Type B pancreatic cell (in vitro differentiated cells): ENCODE results near the gene LRIT1. TPM values are rescaled to one million over a fixed set of nuclear protein-coding genes. Genes with fewer than 3 reads are reported as not detected.

Source experiments
- DNase-seq: peaks from one replicate; pipeline ENCODE4 v3.0.0; 2021; ENCODE audit warnings: mixed read lengths; ENCODE audit not compliant: unreplicated experiment; ENCODE audit errors: extremely low spot score
- H3K27ac Mint-ChIP-seq: 2 replicates; pipeline ENCODE4 v1.8.0; 2021; ENCODE audit warnings: mild to moderate bottlenecking, mixed read lengths
- H3K27me3 Mint-ChIP-seq: 2 replicates; pipeline ENCODE4 v1.8.0; 2021; ENCODE audit warnings: mixed read lengths
- H3K36me3 Mint-ChIP-seq: 2 replicates; pipeline ENCODE4 v1.8.0; 2021; ENCODE audit warnings: mixed read lengths
- H3K4me1 Mint-ChIP-seq: one replicate; pipeline ENCODE4 v1.8.0; 2021; ENCODE audit warnings: mixed read lengths; ENCODE audit not compliant: unreplicated experiment
- H3K4me3 Mint-ChIP-seq: 2 replicates; pipeline ENCODE4 v1.8.0; 2021; ENCODE audit warnings: mild to moderate bottlenecking, mixed read lengths
- H3K9me3 Mint-ChIP-seq: 2 replicates; pipeline ENCODE4 v1.8.0; 2021; ENCODE audit warnings: mixed read lengths
- total RNA-seq: library from RNA; stranded (reverse); gene quantifications from 2 replicates; pipeline ENCODE4 v1.2.1, GENCODE V29; 2021; ENCODE audit warnings: low replicate concordance
- TF ChIP-seq, protein P1 (sequence below): fragments of 200-600 bp; sonication (generic); conservative IDR thresholded peaks from 2 replicates; pipeline ENCODE4 v1.5.0; 2021; ENCODE audit warnings: antibody characterized with exemption, mild to moderate bottlenecking

Gene LRIT1
- total RNA-seq, 1 donor from 2014 or later, result not detected

GRCh38 chr10:84227810-84228209 is 13.5 kb downstream of the LRIT1 start:
- Mint-ChIP-seq H3K27me3 (peaks cover 54% of the 10 kb centered on the region), H3K4me1 (no peaks in the 10 kb centered on the region), H3K27ac (no peak overlapping the region), H3K36me3 (no peaks in the 10 kb centered on the region), H3K4me3 (no peak overlapping the region), H3K9me3 (no peaks in the 10 kb centered on the region)
- no peak for DNase-seq
- TF ChIP-seq, protein P1, sequence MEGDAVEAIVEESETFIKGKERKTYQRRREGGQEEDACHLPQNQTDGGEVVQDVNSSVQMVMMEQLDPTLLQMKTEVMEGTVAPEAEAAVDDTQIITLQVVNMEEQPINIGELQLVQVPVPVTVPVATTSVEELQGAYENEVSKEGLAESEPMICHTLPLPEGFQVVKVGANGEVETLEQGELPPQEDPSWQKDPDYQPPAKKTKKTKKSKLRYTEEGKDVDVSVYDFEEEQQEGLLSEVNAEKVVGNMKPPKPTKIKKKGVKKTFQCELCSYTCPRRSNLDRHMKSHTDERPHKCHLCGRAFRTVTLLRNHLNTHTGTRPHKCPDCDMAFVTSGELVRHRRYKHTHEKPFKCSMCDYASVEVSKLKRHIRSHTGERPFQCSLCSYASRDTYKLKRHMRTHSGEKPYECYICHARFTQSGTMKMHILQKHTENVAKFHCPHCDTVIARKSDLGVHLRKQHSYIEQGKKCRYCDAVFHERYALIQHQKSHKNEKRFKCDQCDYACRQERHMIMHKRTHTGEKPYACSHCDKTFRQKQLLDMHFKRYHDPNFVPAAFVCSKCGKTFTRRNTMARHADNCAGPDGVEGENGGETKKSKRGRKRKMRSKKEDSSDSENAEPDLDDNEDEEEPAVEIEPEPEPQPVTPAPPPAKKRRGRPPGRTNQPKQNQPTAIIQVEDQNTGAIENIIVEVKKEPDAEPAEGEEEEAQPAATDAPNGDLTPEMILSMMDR, result no peak

GRCh38 chr10:84226616-84227015 is 14.7 kb downstream of the LRIT1 start:
- TF ChIP-seq, protein P1, result no peak
- H3K4me3 Mint-ChIP-seq, result no peak overlapping the region
- no peaks in the 10 kb centered on the region for H3K9me3 Mint-ChIP-seq
- H3K27me3 Mint-ChIP-seq, result peaks cover 53% of the 10 kb centered on the region
- no peaks in the 10 kb centered on the region for H3K36me3 Mint-ChIP-seq
- no peaks in the 10 kb centered on the region for H3K4me1 Mint-ChIP-seq
- no peak for DNase-seq
- no peak overlapping the region for H3K27ac Mint-ChIP-seq

GRCh38 chr10:84225427-84226173 is 15.7 kb downstream of the LRIT1 start, which contains the start of gene LRIT2:
LRIT2 (minus strand) TSS chr10:84225544; CDS start chr10:84225520, 24 bp downstream.
- H3K27ac Mint-ChIP-seq, result no peak within 1 kb of the TSS
- H3K9me3 Mint-ChIP-seq, result no peaks in the 10 kb centered on the region
- no peaks in the 10 kb centered on the region for H3K4me1 Mint-ChIP-seq
- TF ChIP-seq, protein P1, result no peak
- H3K4me3 Mint-ChIP-seq, result no peak within 1 kb of the TSS
- H3K36me3 Mint-ChIP-seq, result no peaks in the 10 kb centered on the region
- no peak for DNase-seq
- peaks cover 46% of the 10 kb centered on the region for H3K27me3 Mint-ChIP-seq

DNA sequence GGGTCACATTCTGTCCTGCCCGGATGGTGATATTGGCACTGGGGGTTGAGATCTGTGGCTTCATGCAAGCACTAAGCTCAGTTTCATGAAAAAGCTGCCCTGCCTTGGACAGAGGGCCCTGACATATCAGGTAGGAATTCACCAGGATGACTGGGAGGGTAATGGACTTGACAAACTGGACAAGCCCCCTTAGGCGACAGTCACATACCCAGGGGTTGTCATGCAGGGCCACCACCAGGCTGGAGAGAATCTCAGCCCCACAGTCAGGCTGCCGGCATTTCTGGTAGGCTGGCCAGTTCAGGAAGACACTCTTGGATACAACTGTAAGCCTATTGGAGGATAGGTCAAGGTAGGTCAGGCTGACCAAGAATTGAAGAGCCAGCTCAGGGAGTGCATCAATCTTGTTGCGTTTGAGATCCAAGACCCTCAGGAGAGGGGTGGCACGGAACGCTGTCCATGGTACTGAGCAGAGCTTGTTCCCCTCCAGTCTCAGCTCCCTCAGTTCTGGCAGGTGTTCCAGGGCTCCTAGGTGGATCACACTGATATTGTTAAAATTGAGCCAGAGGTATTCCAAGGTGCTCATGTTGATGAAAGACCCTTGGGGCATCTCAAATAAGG is 16.8 kb downstream of the LRIT1 start:
- H3K27ac Mint-ChIP-seq, result no peak overlapping the region
- TF ChIP-seq, protein P1, result no peak
- H3K27me3 Mint-ChIP-seq, result peaks cover 46% of the 10 kb centered on the region
- H3K36me3 Mint-ChIP-seq, result no peaks in the 10 kb centered on the region
- H3K9me3 Mint-ChIP-seq, result no peaks in the 10 kb centered on the region
- H3K4me3 Mint-ChIP-seq, result no peak overlapping the region
- H3K4me1 Mint-ChIP-seq, result no peaks in the 10 kb centered on the region
- DNase-seq, result no peak

DNA sequence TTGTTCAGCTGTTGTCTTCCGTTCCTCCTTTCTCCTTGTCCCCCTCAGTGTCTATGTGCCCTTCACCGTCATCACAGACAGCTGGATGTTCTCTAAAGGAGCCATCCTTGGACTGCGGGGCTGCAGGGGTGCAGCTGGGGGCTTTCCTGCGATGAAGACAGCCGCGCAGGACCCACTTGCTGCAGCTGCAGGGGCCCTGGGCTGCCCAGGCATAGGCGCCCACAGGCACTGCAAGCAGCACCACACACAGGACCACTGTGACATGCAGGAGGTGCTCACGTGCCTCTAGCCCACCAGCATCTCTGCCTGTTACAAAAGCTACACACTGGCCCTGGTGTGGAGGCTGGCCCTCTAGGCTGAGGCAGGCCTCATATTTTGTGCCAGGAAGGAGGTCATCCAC is 19.4 kb downstream of the LRIT1 start:
- peaks cover 32% of the 10 kb centered on the region for H3K27me3 Mint-ChIP-seq
- no peak overlapping the region for H3K27ac Mint-ChIP-seq
- no peaks in the 10 kb centered on the region for H3K9me3 Mint-ChIP-seq
- TF ChIP-seq, protein P1, result no peak
- H3K4me1 Mint-ChIP-seq, result no peaks in the 10 kb centered on the region
- no peak overlapping the region for H3K4me3 Mint-ChIP-seq
- no peaks in the 10 kb centered on the region for H3K36me3 Mint-ChIP-seq
- DNase-seq, result no peak
